SU-DHL-6 (cell line): Measurements from ENCODE around the gene WFDC10B.
"Not testable (repeated sequence)": the region's sequence is repeated elsewhere in the genome, so short reads cannot be mapped to it uniquely, and the experiment has no call there.

Source experiments
- CTCF ChIP-seq: fragments of 200-600 bp; sonication (generic); IDR thresholded peaks from one replicate; pipeline ENCODE4 v1.5.1; 2017; ENCODE audit warnings: antibody characterized with exemption, mild to moderate bottlenecking, low read length, moderate library complexity; ENCODE audit not compliant: insufficient read depth, poor library complexity, severe bottlenecking
- EZH2phosphoT487 ChIP-seq: fragments of 200-600 bp; sonication (generic), shearing (Covaris generic); conservative IDR thresholded peaks from 2 replicates; pipeline ENCODE4 v1.6.1; 2018; ENCODE audit warnings: mild to moderate bottlenecking, antibody characterized with exemption, low read length, moderate library complexity, mixed read lengths

GRCh38 chr20:45716141-45716688 is 11.4 kb upstream of the WFDC10B start:
- not testable (repeated sequence) for TF ChIP-seq CTCF, EZH2phosphoT487
